ENCODE results near the gene RWDD1.

DNA sequence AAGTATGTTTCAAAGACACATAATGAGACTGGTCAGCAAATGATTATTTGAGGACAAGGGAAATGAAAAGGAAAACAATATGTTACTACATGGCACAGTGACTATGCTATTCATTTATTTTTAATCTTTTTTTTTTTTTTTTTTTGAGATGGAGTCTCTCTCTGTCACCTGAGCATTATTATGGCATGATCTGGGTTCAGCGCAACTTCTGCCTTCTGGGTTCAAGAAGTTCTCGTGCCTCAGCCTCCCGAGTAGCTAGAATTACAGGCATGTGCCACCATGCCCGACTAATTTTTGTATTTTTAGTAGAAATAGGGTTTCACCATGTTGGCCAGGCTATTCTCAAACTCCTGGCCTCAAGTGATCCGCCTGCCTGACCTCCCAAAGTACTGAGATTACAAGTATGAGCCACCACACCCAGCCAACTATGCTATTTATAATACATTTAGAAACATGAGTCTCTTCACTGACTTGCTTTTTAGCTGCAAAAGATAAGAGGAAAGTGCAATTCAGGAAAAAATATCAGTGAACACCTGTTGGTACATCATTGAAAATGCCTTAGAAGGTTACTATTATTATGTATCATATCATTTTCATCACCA, 14.4 kb upstream of the RWDD1 start:
- TF ChIP-seq, protein P1, sequence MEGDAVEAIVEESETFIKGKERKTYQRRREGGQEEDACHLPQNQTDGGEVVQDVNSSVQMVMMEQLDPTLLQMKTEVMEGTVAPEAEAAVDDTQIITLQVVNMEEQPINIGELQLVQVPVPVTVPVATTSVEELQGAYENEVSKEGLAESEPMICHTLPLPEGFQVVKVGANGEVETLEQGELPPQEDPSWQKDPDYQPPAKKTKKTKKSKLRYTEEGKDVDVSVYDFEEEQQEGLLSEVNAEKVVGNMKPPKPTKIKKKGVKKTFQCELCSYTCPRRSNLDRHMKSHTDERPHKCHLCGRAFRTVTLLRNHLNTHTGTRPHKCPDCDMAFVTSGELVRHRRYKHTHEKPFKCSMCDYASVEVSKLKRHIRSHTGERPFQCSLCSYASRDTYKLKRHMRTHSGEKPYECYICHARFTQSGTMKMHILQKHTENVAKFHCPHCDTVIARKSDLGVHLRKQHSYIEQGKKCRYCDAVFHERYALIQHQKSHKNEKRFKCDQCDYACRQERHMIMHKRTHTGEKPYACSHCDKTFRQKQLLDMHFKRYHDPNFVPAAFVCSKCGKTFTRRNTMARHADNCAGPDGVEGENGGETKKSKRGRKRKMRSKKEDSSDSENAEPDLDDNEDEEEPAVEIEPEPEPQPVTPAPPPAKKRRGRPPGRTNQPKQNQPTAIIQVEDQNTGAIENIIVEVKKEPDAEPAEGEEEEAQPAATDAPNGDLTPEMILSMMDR (IDR thresholded peaks at IDR 0.05), result no peak
- TF ChIP-seq ZFX (IDR thresholded peaks at IDR 0.05; ENCODE audit: borderline replicate concordance), result no peak
